ENCODE data around the gene ATP2C2. TPM values are rescaled to one million over a fixed set of nuclear protein-coding genes. Genes with fewer than 3 reads are reported as not detected.

Gene ATP2C2
- total RNA-seq, 2 donors from 2014 or later = not detected

DNA sequence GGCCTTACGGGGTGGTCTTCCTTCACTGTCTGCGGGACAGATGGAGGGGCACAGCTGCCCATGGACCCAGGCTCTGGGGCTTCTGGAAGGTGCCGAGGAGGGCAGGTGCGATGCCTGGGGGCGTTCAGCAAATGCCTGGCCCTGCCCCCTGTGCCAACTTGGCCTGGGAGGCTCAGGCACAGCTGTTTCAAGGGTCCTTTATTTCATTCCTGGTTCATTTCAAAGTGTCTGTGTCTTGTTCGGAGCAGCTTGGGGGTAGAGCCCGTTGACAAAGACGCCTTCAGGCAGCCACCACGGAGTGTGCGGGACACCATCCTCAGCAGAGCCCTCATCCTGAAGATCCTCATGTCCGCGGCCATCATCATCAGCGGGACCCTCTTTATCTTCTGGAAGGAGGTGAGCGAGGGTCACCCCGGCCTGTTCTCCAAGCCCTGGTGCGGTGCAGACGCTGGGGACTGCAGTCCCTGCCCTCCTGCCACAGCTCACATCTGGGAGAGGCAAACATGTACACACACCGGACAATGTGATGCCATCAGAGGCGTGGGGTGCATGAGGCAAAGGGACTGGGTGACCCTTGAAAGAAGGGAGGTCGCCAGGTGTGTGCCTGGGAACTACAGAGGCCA is 92.2 kb downstream of the ATP2C2 start:
- Mint-ChIP-seq H3K27ac (no peak overlapping the region), H3K36me3 (ENCODE audit: low read depth) (peaks cover 1% of the 10 kb centered on the region), H3K27me3 (no peaks in the 10 kb centered on the region), H3K9me3 (no peaks in the 10 kb centered on the region), H3K4me3 (no peak overlapping the region), H3K4me1 (no peaks in the 10 kb centered on the region)
- no peak for ATAC-seq (replicated peaks)

DNA sequence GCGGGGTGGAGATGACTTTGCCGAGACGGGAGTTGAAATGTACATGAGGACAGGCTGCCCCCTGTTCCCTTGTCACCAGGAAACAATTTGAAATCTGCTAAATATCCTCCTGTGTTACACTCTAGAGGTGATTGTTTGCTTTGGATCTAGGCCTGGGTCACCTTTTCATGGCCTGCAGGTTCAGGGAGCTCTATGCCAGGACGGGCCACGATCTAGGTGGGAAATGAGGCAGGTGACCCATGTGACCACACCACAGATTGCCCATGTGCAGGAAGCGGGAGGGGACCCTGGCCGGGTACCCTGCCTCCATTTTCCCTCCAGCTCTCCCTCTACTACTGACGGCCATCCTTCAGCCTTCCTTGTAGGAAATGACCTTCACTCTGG is 92.7 kb downstream of the ATP2C2 start:
- no peaks in the 10 kb centered on the region for H3K27me3 Mint-ChIP-seq
- H3K27ac Mint-ChIP-seq = no peak overlapping the region
- no peak for ATAC-seq (replicated peaks)
- no peak overlapping the region for H3K4me3 Mint-ChIP-seq
- H3K9me3 Mint-ChIP-seq = no peaks in the 10 kb centered on the region
- peaks cover 6% of the 10 kb centered on the region for H3K36me3 Mint-ChIP-seq (ENCODE audit: low read depth)
- H3K4me1 Mint-ChIP-seq = no peaks in the 10 kb centered on the region

DNA sequence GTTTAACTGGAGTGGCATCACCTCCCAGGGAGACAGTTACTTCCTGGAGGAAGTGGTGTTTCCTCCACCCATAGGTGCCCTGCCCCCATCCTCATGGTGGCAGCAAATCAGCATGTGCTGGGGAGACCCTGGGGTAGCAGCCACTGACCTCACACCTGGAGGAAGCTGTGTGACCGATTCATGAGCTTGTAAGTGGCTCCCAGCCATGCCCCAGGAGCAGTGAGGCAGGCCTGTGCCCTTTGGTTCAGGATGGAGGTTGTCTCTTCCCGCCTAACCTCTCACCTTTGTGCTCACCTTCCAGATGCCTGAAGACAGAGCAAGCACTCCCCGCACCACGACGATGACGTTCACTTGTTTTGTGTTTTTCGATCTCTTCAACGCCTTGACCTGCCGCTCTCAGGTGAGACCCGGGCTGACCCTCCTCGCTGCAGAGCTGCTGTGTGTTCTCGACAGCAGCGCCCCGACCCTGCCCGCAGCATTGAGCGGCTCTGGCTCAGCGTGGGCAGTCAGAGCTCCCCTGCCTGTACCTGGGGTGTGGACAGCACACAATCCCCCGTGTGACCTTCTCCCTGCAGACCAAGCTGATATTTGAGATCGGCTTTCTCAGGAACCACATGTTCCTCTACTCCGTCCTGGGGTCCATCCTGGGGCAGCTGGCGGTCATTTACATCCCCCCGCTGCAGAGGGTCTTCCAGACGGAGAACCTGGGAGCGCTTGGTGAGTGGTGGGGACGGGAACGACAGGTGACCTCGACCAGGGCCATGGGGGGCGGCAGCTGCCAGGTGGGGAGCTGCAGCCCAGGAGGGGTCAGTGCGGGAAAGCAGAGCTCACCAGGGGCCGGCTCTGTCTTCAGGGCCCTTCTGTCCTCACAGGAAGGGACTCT is 93.3 kb downstream of the ATP2C2 start:
- Mint-ChIP-seq H3K27me3 (no peaks in the 10 kb centered on the region), H3K9me3 (no peaks in the 10 kb centered on the region), H3K4me1 (no peaks in the 10 kb centered on the region), H3K4me3 (no peak overlapping the region), H3K27ac (no peak overlapping the region), H3K36me3 (ENCODE audit: low read depth) (peaks cover 13% of the 10 kb centered on the region)
- ATAC-seq (replicated peaks) = no peak

DNA sequence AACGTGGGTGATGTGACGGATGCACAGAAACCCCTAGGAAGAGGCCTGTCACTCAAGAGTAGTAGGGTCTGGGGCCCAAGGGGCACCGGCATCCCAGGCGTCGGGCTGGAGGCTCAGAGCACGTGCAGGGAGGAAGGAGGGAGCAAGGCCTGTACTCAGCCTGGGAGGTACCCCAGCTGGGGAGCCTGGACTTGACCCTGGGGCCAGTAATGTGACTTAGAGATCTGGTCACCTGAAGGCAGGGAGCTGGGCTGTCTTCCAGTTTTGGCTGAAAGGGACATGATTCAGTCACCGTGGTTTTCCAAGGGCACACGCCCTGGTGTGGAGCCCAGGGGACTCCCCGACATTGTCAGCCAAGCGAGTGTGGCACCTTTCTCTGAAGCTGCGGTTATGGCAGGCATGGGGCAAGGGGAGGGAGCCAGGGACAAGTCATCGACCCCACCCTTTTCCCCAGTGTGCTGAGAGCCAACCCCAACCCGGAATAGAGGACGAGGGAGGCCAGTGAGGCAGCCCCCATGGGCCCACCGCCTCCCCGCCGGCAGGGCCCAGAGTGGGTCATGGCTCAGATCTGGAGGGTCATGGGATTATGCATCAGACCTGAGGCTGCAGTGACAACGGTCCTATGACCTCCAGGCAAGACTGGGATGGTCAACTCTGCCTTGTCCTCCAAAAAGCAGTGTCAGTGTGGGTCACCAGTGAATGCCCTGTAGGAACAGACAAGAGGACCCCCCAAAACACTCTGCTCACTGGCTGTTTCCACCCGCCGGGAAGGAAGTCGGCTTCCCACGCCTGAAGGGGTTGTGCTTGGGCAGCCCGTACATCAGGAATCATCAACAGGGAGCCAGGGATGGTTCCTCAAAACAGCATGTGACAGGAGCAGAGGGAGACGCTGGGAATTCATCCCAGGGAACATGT is 94.2 kb downstream of the ATP2C2 start:
- Mint-ChIP-seq H3K36me3 (ENCODE audit: low read depth) (peaks cover 22% of the 10 kb centered on the region), H3K9me3 (peaks cover 4% of the 10 kb centered on the region), H3K27me3 (no peaks in the 10 kb centered on the region), H3K4me1 (no peaks in the 10 kb centered on the region), H3K27ac (no peak overlapping the region), H3K4me3 (no peak overlapping the region)
- peak; percentile 63 for ATAC-seq (replicated peaks)

DNA sequence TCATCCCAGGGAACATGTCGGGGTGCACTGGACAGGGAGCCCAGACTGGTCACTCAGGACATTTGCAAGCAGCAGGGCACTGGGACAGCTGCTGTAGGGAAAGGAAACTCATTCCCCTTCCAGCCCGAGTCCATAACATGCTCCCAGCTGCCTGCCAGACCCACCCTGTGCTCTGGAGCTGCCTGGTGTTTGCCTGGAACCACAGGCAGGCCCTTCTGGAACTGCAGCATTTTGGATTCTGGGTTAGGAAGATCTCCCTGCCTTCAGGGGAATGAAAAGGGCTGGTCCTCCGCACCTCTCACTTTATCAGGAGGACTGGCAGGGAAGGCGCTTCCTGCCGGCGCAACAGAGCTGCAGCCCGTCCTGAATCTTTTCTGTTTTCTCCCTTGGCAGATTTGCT is 94.9 kb downstream of the ATP2C2 start:
- no peaks in the 10 kb centered on the region for H3K27me3 Mint-ChIP-seq
- ATAC-seq (replicated peaks) = no peak
- no peak overlapping the region for H3K4me3 Mint-ChIP-seq
- H3K27ac Mint-ChIP-seq = peak overlapping the region; percentile 5
- peaks cover 7% of the 10 kb centered on the region for H3K9me3 Mint-ChIP-seq
- no peaks in the 10 kb centered on the region for H3K4me1 Mint-ChIP-seq
- peaks cover 28% of the 10 kb centered on the region for H3K36me3 Mint-ChIP-seq (ENCODE audit: low read depth)

DNA sequence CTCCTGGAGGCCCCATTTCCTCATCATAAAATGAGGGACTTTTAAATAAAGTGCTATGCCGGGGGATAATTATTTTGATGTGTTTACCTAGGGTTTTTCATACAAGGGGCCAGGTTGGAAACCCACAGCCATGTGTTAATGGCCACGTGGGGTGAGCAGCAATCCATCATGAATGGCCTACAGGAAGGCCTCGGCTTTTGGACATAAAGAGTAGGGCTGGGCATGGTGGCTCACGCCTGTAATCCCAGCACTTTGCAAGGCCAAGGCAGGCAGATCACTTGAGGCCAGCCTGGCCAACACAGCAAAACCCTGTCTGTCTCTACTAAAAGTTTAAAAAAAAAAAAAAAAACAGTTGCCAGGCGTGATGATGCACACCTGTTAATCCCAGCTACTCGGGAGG is 95.8 kb downstream of the ATP2C2 start:
- Mint-ChIP-seq H3K36me3 (ENCODE audit: low read depth) (peaks cover 36% of the 10 kb centered on the region), H3K27ac (peak overlapping the region; percentile 5), H3K4me3 (no peak overlapping the region), H3K4me1 (no peaks in the 10 kb centered on the region), H3K9me3 (peaks cover 7% of the 10 kb centered on the region), H3K27me3 (no peaks in the 10 kb centered on the region)
- ATAC-seq (replicated peaks) = no peak

DNA sequence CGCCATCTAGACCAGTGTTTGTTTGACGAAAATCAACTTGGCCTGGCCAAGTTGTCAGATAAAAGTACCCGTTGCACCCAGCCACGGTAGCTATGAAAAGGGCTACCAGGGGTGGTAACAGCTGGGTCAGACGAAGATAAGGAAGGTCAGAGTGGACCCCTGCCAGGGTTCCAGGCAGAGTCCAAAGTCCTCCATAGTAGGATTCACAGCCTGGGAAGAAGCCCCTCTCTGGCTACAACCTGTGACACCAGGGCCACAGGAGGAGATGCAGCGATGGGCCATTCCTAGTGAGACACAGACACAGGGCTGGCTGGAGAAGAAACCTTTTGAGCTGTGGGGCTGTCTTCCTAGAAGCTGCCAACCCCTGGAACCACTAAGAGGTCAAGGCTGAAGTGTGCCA is 96.8 kb downstream of the ATP2C2 start:
- no peaks in the 10 kb centered on the region for H3K27me3 Mint-ChIP-seq
- no peak for ATAC-seq (replicated peaks)
- no peaks in the 10 kb centered on the region for H3K4me1 Mint-ChIP-seq
- H3K36me3 Mint-ChIP-seq (ENCODE audit: low read depth) = peaks cover 36% of the 10 kb centered on the region
- H3K27ac Mint-ChIP-seq = no peak overlapping the region
- H3K9me3 Mint-ChIP-seq = peaks cover 7% of the 10 kb centered on the region
- no peak overlapping the region for H3K4me3 Mint-ChIP-seq

DNA sequence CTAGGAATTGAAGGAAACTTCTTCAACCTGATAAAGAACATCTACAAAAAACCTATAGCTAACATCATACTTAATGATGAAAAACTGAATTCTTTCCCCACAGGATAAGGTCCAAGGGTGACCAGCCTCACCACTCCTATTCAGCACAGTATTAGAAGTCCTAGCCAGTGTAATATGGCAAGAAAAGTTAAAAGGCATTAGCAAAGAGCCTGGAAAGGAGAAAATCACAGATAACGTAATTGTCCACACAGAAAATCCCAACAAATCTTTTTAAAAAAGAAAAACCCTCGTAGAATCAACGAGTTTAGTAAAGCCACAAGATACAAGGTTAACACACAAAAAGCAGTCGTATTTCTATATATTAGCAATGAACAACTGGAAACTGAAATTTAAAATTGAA is 98.4 kb downstream of the ATP2C2 start:
- Mint-ChIP-seq H3K9me3 (peaks cover 7% of the 10 kb centered on the region), H3K27me3 (no peaks in the 10 kb centered on the region), H3K36me3 (ENCODE audit: low read depth) (peaks cover 37% of the 10 kb centered on the region), H3K4me3 (no peak overlapping the region), H3K27ac (no peak overlapping the region), H3K4me1 (no peaks in the 10 kb centered on the region)
- ATAC-seq (replicated peaks) = no peak

DNA sequence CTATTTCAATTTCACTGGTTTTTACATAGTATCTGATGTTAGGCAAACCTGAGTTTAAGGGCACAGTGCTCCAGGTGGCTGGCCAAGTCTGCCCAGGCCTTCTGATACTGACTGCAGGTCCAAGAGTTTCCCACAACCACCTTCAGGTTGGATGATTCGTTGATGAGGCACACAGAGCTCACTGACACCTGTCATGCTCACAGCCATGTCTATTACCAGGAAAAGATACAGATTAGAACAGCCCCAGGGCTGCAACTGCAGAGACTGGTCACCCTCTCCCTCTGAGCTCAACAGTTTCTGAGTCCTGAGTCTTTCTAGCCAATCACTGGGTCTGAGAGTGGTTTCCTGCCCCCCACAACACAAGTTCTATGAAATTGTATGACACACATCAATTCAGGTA is 98.9 kb downstream of the ATP2C2 start:
- Mint-ChIP-seq H3K27me3 (no peaks in the 10 kb centered on the region), H3K4me1 (no peaks in the 10 kb centered on the region), H3K36me3 (ENCODE audit: low read depth) (peaks cover 41% of the 10 kb centered on the region), H3K4me3 (no peak overlapping the region), H3K27ac (no peak overlapping the region), H3K9me3 (peaks cover 7% of the 10 kb centered on the region)
- peak; percentile 89 for ATAC-seq (replicated peaks)

DNA sequence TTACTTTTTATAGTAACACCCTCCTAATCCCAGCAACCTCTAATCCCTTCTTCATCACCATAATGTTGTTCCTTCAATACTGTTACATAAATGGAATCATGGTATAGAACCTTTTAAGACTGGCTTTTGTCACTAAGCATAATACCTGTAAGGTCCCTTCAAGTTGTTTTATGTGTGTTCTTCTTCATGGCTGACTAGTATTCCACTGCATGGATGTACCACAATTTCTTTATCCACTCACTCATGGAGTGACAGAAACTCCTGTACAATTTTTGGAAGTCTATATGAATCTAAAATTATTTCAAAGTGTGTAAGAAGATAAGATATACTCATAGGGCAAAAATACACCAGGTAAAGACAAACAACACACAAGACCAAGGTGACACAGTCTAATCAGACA is 99.4 kb downstream of the ATP2C2 start:
- H3K9me3 Mint-ChIP-seq = peaks cover 7% of the 10 kb centered on the region
- no peaks in the 10 kb centered on the region for H3K4me1 Mint-ChIP-seq
- H3K36me3 Mint-ChIP-seq (ENCODE audit: low read depth) = peaks cover 42% of the 10 kb centered on the region
- no peaks in the 10 kb centered on the region for H3K27me3 Mint-ChIP-seq
- H3K4me3 Mint-ChIP-seq = no peak overlapping the region
- H3K27ac Mint-ChIP-seq = no peak overlapping the region
- ATAC-seq (replicated peaks) = no peak

DNA sequence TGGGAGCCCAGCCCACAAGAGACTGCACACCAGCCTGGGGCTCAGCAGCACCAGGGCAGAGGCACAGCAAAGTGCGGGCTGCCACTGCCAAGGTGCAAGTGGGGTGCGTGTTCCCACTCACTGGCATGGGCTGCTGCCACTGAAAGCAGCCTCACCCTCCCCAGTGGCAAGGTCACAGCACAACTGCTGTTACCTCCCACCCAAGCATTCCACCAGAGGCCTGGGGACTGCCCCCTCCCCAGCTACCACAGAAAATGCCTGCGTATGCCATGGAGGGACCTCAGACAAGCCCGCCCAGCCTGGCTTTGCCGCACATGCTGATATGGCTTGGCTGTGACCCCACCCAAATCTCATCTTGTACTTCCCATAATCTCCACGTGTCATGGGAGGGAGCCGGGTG is 103.0 kb downstream of the ATP2C2 start:
- Mint-ChIP-seq H3K9me3 (peaks cover 7% of the 10 kb centered on the region), H3K4me3 (no peak overlapping the region), H3K27me3 (no peaks in the 10 kb centered on the region), H3K27ac (no peak overlapping the region), H3K4me1 (peaks cover 7% of the 10 kb centered on the region), H3K36me3 (ENCODE audit: low read depth) (peaks cover 38% of the 10 kb centered on the region)
- ATAC-seq (replicated peaks) = no peak

DNA sequence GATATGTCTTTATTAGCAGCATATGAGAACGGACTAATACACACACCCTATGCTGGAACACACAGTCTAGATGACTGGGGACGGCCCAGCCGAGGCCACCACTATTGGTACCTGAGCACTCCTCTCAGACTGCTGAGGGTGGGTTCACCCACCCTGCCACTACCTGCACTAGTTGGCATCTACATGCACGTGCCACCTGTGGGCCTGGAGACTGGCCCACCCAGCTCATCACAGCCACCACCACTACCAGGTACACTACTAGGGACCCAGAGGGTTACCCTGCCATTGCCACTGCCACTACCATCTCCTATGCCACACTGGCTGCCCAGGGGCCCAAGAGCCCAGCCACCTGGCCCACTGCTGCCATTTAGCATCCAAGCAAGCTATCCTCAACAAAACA is 103.6 kb downstream of the ATP2C2 start:
- Mint-ChIP-seq H3K27ac (no peak overlapping the region), H3K36me3 (ENCODE audit: low read depth) (peaks cover 31% of the 10 kb centered on the region), H3K4me3 (no peak overlapping the region), H3K9me3 (peaks cover 7% of the 10 kb centered on the region), H3K4me1 (peaks cover 7% of the 10 kb centered on the region), H3K27me3 (no peaks in the 10 kb centered on the region)
- no peak for ATAC-seq (replicated peaks)

DNA sequence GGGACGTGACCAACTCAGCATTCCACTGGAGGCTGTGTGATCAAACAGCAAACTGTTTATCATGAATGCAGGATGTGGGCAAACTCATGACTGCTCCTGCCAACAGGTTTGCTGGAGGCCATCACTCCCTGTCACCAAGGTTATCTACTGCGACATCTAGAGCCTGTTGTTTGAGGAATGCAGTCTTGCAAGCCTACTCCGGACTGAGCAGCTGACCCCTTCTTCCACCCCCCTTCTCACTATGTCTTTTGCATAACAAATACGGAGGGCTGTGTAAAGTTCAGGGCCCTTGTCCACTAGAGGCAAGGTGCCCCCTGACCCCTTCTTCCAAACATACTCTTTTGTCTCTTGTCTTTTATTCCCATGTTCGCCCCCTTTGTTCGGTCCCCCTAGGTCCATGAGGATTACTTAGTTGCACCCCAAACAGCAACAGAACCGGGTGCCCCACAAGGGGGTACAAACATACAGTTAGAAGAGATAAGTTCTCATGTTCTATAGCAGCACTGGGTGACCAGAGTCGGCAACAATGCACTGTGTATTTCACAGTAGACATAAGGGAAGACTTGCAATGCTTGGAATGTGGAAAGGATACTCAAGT is 107.4 kb downstream of the ATP2C2 start:
- peaks cover 7% of the 10 kb centered on the region for H3K4me1 Mint-ChIP-seq
- no peaks in the 10 kb centered on the region for H3K27me3 Mint-ChIP-seq
- peak overlapping the region; percentile 39 for H3K27ac Mint-ChIP-seq
- peaks cover 18% of the 10 kb centered on the region for H3K36me3 Mint-ChIP-seq (ENCODE audit: low read depth)
- no peak for ATAC-seq (replicated peaks)
- H3K9me3 Mint-ChIP-seq = no peaks in the 10 kb centered on the region
- H3K4me3 Mint-ChIP-seq = no peak overlapping the region

DNA sequence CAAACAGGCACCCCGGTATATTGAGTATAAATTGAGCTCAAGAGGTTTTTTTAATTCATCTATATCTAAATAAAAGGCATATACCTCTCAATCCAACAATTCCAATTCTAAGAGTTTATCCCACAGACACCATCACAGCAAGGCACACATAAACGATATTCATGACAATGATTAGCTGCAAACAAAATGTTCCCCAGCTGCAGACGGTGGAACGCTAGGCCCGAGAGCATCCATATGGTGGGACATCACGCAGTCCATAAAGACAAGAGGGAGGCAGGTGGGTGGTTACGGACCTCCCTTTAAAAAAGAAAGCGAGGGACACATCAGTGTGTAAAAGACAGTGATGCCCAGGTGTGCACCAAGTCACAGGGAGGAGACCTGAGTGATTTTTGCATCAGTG is 108.1 kb downstream of the ATP2C2 start:
- H3K36me3 Mint-ChIP-seq (ENCODE audit: low read depth) = peaks cover 18% of the 10 kb centered on the region
- no peak overlapping the region for H3K27ac Mint-ChIP-seq
- ATAC-seq (replicated peaks) = no peak
- peaks cover 7% of the 10 kb centered on the region for H3K4me1 Mint-ChIP-seq
- no peaks in the 10 kb centered on the region for H3K27me3 Mint-ChIP-seq
- H3K9me3 Mint-ChIP-seq = no peaks in the 10 kb centered on the region
- no peak overlapping the region for H3K4me3 Mint-ChIP-seq

Measured in activated T-helper 17 cell treated with anti-CD3 and anti-CD28 coated beads, Interleukin-2, amount 50 U/mL, for 72 hours (primary cell).